HepG2 (cell line): Measurements from ENCODE around the gene GALNT10. TPM values are rescaled to one million over a fixed set of nuclear protein-coding genes. Genes with fewer than 3 reads are reported as not detected.

Source experiments
- CBX2 ChIP-seq, 2 experiments: fragments of 200-600 bp in 1 of 2; sonication (generic); formaldehyde crosslinking in 1 of 2; IDR thresholded peaks; 2 replicates each; pipeline versions ENCODE4 v1.7.0 to v1.8.1; 2018 to 2022; ENCODE audit warnings: low read depth in 2 of 2, low read length in 1 of 2, mild to moderate bottlenecking in 1 of 2, missing genetic modification reagents in 1 of 2
- CREB1 ChIP-seq, 2 experiments: fragments of 450-650 bp in 1 of 2; IDR thresholded peaks; 2 replicates each; pipeline ENCODE4 v1.6.1; 2016 to 2017; ENCODE audit warnings: control low read depth in 1 of 2, mild to moderate bottlenecking in 1 of 2, missing compliant biosample characterization in 1 of 2, missing genetic modification characterization in 1 of 2
- FOXA1 ChIP-seq, 2 experiments: fragments of 450-650 bp in 1 of 2; sonication (generic) in 1 of 2; formaldehyde crosslinking in 1 of 2; IDR thresholded peaks; 2 replicates each; pipeline versions ENCODE4 v1.4.0 to v1.6.1; 2016 to 2020; ENCODE audit warnings: missing genetic modification reagents in 1 of 2
- FOXA3 ChIP-seq: IDR thresholded peaks from 2 replicates; pipeline ENCODE4 v1.6.1; 2016; ENCODE audit warnings: missing genetic modification reagents, missing compliant biosample characterization
- FOXK1 ChIP-seq: sonication (generic); formaldehyde crosslinking; IDR thresholded peaks from 2 replicates; pipeline ENCODE4 v1.4.0; 2020; ENCODE audit warnings: low read depth, missing genetic modification reagents, borderline replicate concordance
- FOXO1 ChIP-seq: sonication (generic); formaldehyde crosslinking; IDR thresholded peaks from 2 replicates; pipeline ENCODE4 v1.4.0; 2020; ENCODE audit warnings: missing genetic modification reagents
- GPBP1L1 ChIP-seq: sonication (generic); formaldehyde crosslinking; IDR thresholded peaks from 2 replicates; pipeline ENCODE4 v1.5.0; 2020; ENCODE audit warnings: mild to moderate bottlenecking, missing genetic modification reagents
- HDAC1 ChIP-seq: sonication (generic); formaldehyde crosslinking; IDR thresholded peaks from 2 replicates; pipeline ENCODE4 v1.5.1; 2020; ENCODE audit warnings: mild to moderate bottlenecking, missing genetic modification reagents
- HMG20A ChIP-seq: IDR thresholded peaks from 2 replicates; pipeline ENCODE4 v1.6.1; 2016; ENCODE audit warnings: borderline replicate concordance
- KDM2A ChIP-seq: sonication (generic); formaldehyde crosslinking; IDR thresholded peaks from 2 replicates; pipeline ENCODE4 v1.4.0; 2020; ENCODE audit warnings: low read depth, missing genetic modification reagents, borderline replicate concordance
- MBD4 ChIP-seq: IDR thresholded peaks from 2 replicates; pipeline ENCODE4 v1.6.1; 2012; ENCODE audit warnings: low read length, inconsistent platforms, borderline replicate concordance
- MLX ChIP-seq: IDR thresholded peaks from 2 replicates; pipeline ENCODE4 v1.6.1; 2016
- MZF1 ChIP-seq: sonication (generic); formaldehyde crosslinking; IDR thresholded peaks from 2 replicates; pipeline ENCODE4 v1.8.1; 2023; ENCODE audit warnings: mild to moderate bottlenecking, missing genetic modification reagents, borderline replicate concordance
- NR2F1 ChIP-seq, 2 experiments: fragments of 450-650 bp in 1 of 2; formaldehyde crosslinking in 1 of 2; IDR thresholded peaks; 2 replicates each; pipeline versions ENCODE4 v1.5.0 to v1.6.1; 2016 to 2020; ENCODE audit warnings: mild to moderate bottlenecking in 1 of 2, missing compliant biosample characterization in 1 of 2, missing genetic modification reagents in 1 of 2, moderate library complexity in 1 of 2
- SKI ChIP-seq: fragments of 450-650 bp; IDR thresholded peaks from one replicate; pipeline ENCODE4 v1.6.1; 2018; ENCODE audit warnings: mild to moderate bottlenecking; ENCODE audit not compliant: partially characterized antibody
- SOX5 ChIP-seq: IDR thresholded peaks from 2 replicates; pipeline ENCODE4 v1.6.1; 2016; ENCODE audit warnings: borderline replicate concordance
- SOX6 ChIP-seq, 2 experiments: fragments of 450-650 bp in 1 of 2; sonication (generic) in 1 of 2; formaldehyde crosslinking in 1 of 2; IDR thresholded peaks; 2 replicates each; pipeline versions ENCODE4 v1.4.0 to v1.6.1; 2017 to 2020; ENCODE audit warnings: antibody characterized with exemption in 1 of 2, mild to moderate bottlenecking in 1 of 2, missing genetic modification reagents in 1 of 2
- SPEN ChIP-seq: sonication (generic); formaldehyde crosslinking; IDR thresholded peaks from 2 replicates; pipeline ENCODE4 v1.5.1; 2020; ENCODE audit warnings: low read depth, mild to moderate bottlenecking, missing genetic modification reagents
- TBX2 ChIP-seq: sonication (generic); formaldehyde crosslinking; IDR thresholded peaks from 2 replicates; pipeline ENCODE4 v1.5.0; 2020; ENCODE audit warnings: missing genetic modification reagents, mild to moderate bottlenecking, borderline replicate concordance
- TCF12 ChIP-seq, 2 experiments: fragments of 450-650 bp in 1 of 2; sonication (generic) in 1 of 2; formaldehyde crosslinking in 1 of 2; IDR thresholded peaks; 2 replicates each; pipeline versions ENCODE4 v1.6.1 to v1.8.0; 2017 to 2022; ENCODE audit warnings: antibody characterized with exemption in 1 of 2, mild to moderate bottlenecking in 1 of 2, missing genetic modification reagents in 1 of 2, moderate library complexity in 1 of 2
- WIZ ChIP-seq: sonication (generic); formaldehyde crosslinking; IDR thresholded peaks from 2 replicates; pipeline ENCODE4 v1.5.1; 2020; ENCODE audit warnings: mild to moderate bottlenecking, missing genetic modification reagents
- ZNF124 ChIP-seq: sonication (generic); formaldehyde crosslinking; IDR thresholded peaks from 2 replicates; pipeline ENCODE4 v1.4.0; 2020; ENCODE audit warnings: missing genetic modification reagents
- ZNF501 ChIP-seq: sonication (generic); formaldehyde crosslinking; IDR thresholded peaks from 2 replicates; pipeline ENCODE4 v1.5.1; 2020; ENCODE audit warnings: mild to moderate bottlenecking, moderate library complexity, missing genetic modification reagents
- polyA plus RNA-seq, 8 experiments: library from polyadenylated mRNA; depleted of rRNA in 3 of 8; stranded (reverse) in 7 of 8; unstranded in 1 of 8; fragments of >200 nt; fragmentation: Illumina TruSeq in 4 of 8; extraction: Trizol in 4 of 8; gene quantifications; 2 replicates each; pipeline versions ENCODE4 v1.2.1 to v1.2.3, GENCODE V29; 2011 to 2016; ENCODE audit warnings: low read depth in 4 of 8, missing spikeins in 1 of 8, mixed read lengths in 1 of 8; ENCODE audit not compliant: insufficient read depth in 1 of 8
- total RNA-seq, 5 experiments: library from RNA; depleted of rRNA; stranded (reverse); fragments of >200 nt; fragmentation: Illumina TruSeq; extraction: Trizol; gene quantifications; 2 replicates each; pipeline ENCODE4 v1.2.3, GENCODE V29; 2016; ENCODE audit warnings: low read depth in 1 of 5
- TF ChIP-seq, protein P1 (sequence below): sonication (generic); formaldehyde crosslinking; IDR thresholded peaks from 2 replicates; pipeline ENCODE4 v1.9.0; 2022; ENCODE audit warnings: low read depth, missing genetic modification reagents

Gene GALNT10
- total and polyA plus RNA-seq, 2 of the 13 experiments (the other 11 are each of a cell fraction or from before 2014, with no cell fraction given), result 8.1 to 11.2 TPM

DNA sequence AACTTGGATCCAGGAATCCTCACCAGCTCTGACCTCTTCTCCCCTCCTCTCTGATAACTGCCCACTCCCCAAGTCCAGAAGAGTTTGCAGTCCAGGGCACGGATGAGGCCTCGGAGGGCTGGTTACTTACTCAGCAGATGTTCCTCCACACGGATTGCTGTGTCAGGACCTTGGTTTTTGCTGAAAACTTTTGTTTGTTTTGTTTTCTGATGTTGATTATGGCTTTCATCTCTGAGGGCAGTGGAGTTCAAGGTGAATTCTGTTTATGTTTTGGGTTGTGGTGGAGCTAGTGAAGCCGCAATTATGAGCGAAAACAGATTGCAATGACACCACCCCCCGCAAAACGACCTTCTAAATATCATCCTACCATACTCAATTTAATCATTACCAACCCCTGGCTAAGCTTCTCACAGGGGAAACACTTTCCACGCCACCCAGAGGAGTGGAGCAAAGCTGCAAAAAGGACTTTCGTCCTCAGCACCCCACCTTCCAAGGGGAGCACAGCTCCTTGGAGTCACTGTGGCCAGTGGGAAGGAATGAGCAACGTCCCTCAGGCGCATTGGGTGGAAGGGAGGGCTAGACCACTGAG is 162.5 kb downstream of the GALNT10 start (continued):
- no peak for TF ChIP-seq MBD4
- TF ChIP-seq FOXA1 (IDR thresholded peaks at IDR 0.05), result no peak
- peak; percentile 73 for TF ChIP-seq FOXA1 (CRISPR knock-in tag; IDR thresholded peaks at IDR 0.05)
- TF ChIP-seq SOX5 (CRISPR knock-in tag), result peak; percentile 72; the same call in 1 of the 2 replicates
- TF ChIP-seq ZNF124 (CRISPR knock-in tag), result no peak
- TF ChIP-seq HMG20A (CRISPR knock-in tag), result peak; percentile 52; the same call in 1 of the 2 replicates
- no peak for TF ChIP-seq GPBP1L1 (CRISPR knock-in tag)
- TF ChIP-seq TBX2, result peak; percentile 37; the same call in 1 of the 2 replicates
- TF ChIP-seq FOXA3 (CRISPR knock-in tag), result peak; percentile 75; the same call in 1 of the 2 replicates
- peak; percentile 31; the same call in 1 of the 2 replicates for TF ChIP-seq ZNF501 (CRISPR knock-in tag)
- TF ChIP-seq NR2F1 (CRISPR knock-in tag; IDR thresholded peaks at IDR 0.05), result peak in 1 of 2 experiments; percentile 75; a peak in 2 of 4 replicates
- 0 out of 2 replicates have a peak, but pooled peaks have one; percentile 18 for TF ChIP-seq KDM2A
- TF ChIP-seq MLX (CRISPR knock-in tag), result no peak
- TF ChIP-seq MZF1 (CRISPR knock-in tag), result no peak
- TF ChIP-seq TCF12 (IDR thresholded peaks at IDR 0.05), result no peak
- no peak for TF ChIP-seq TCF12 (CRISPR knock-in tag; IDR thresholded peaks at IDR 0.05)
- TF ChIP-seq HDAC1 (CRISPR knock-in tag), result 0 out of 2 replicates have a peak, but pooled peaks have one; percentile 20
- TF ChIP-seq WIZ, result no peak
- TF ChIP-seq CBX2 (IDR thresholded peaks at IDR 0.05; ENCODE audit: low read depth, low read length), result no peak
- TF ChIP-seq CBX2 (CRISPR knock-in tag; IDR thresholded peaks at IDR 0.05; ENCODE audit: low read depth), result no peak
- peak; percentile 68 for TF ChIP-seq FOXO1
- peak; percentile 83; the same call in 1 of the 2 replicates for TF ChIP-seq FOXK1 (CRISPR knock-in tag)
- no peak for TF ChIP-seq CREB1 (IDR thresholded peaks at IDR 0.05)
- peak; percentile 13; the same call in 1 of the 2 replicates for TF ChIP-seq CREB1 (CRISPR knock-in tag; IDR thresholded peaks at IDR 0.05)
- no peak for TF ChIP-seq SPEN
- TF ChIP-seq SKI, result peak; percentile 68
- TF ChIP-seq, protein P1, sequence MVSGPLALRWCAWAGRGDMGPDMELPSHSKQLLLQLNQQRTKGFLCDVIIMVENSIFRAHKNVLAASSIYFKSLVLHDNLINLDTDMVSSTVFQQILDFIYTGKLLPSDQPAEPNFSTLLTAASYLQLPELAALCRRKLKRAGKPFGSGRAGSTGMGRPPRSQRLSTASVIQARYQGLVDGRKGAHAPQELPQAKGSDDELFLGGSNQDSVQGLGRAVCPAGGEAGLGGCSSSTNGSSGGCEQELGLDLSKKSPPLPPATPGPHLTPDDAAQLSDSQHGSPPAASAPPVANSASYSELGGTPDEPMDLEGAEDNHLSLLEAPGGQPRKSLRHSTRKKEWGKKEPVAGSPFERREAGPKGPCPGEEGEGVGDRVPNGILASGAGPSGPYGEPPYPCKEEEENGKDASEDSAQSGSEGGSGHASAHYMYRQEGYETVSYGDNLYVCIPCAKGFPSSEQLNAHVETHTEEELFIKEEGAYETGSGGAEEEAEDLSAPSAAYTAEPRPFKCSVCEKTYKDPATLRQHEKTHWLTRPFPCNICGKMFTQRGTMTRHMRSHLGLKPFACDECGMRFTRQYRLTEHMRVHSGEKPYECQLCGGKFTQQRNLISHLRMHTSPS (CRISPR knock-in tag), result peak; percentile 34; the same call in 1 of the 2 replicates
- no peak for TF ChIP-seq SOX6 (IDR thresholded peaks at IDR 0.05)
- TF ChIP-seq SOX6 (CRISPR knock-in tag; IDR thresholded peaks at IDR 0.05), result peak; percentile 74; the same call in 1 of the 2 replicates
